GM12873 (cell line): ENCODE results near the gene KIF7.

Experiments used
- CTCF ChIP-seq: IDR thresholded peaks from 2 replicates; pipeline ENCODE4 v1.5.1; 2012; ENCODE audit warnings: low read depth, mild to moderate bottlenecking, moderate library complexity, low read length, control low read depth; ENCODE audit not compliant: insufficient read depth; ENCODE audit errors: missing control alignments

The KIF7 gene

GRCh38 chr15:89646416-89647141, 8.7 kb downstream of the KIF7 start:
- TF ChIP-seq CTCF: no peak

GRCh38 chr15:89645680-89646079, 9.6 kb downstream of the KIF7 start:
- no peak for TF ChIP-seq CTCF

GRCh38 chr15:89642106-89642505, 13.2 kb downstream of the KIF7 start:
- no peak for TF ChIP-seq CTCF

GRCh38 chr15:89641053-89641452, 14.2 kb downstream of the KIF7 start:
- TF ChIP-seq CTCF: no peak

- no peak for TF ChIP-seq CTCF
Measured at GRCh38 chr15:89640245-89640644, 15.0 kb downstream of the KIF7 start.

GRCh38 chr15:89633585-89633984, 21.7 kb downstream of the KIF7 start:
- TF ChIP-seq CTCF: no peak

- TF ChIP-seq CTCF: no peak
Measured at GRCh38 chr15:89632563-89633430, 22.5 kb downstream of the KIF7 start.
